ENCODE measurements around the gene P2RY12.
A peak's percentile ranks its signal among the peaks of the same experiment; 100 is the strongest.

Gene P2RY12

GRCh38 chr3:151421938-151422337 is 37.4 kb upstream of the P2RY12 start:
- Histone ChIP-seq H3K79me2 (ENCODE audit: low read length) (no peaks in the 10 kb centered on the region), H3K36me3 (replicated peaks; ENCODE audit: low read depth, low read length) (no peaks in the 10 kb centered on the region), H3K27ac (ENCODE audit: low read length) (no peak overlapping the region), H3K4me3 (ENCODE audit: low read length) (no peak overlapping the region), H2AFZ (ENCODE audit: low read depth, low read length) (no peak overlapping the region), H3K4me1 (ENCODE audit: low read length) (peaks cover 4% of the 10 kb centered on the region), H3K9ac (ENCODE audit: low read length) (no peak overlapping the region), H3K4me2 (ENCODE audit: low read length) (no peak overlapping the region), H3K9me3 (ENCODE audit: insufficient read depth, low read length) (no peaks in the 10 kb centered on the region), H4K20me1 (ENCODE audit: insufficient read depth, low read length) (no peaks in the 10 kb centered on the region), H3K27me3 (ENCODE audit: low read depth, low read length) (no peaks in the 10 kb centered on the region)
- TF ChIP-seq CTCF (IDR thresholded peaks at IDR 0.05; ENCODE audit: low read depth, low read length) (peak; percentile 13; the same call in 1 of the 2 replicates), EZH2phosphoT487 (IDR thresholded peaks at IDR 0.05; ENCODE audit: low read depth) (no peak)

- H2AFZ ChIP-seq (ENCODE audit: low read depth, low read length) = no peak overlapping the region
- TF ChIP-seq EZH2phosphoT487 (IDR thresholded peaks at IDR 0.05; ENCODE audit: low read depth) (no peak), CTCF (IDR thresholded peaks at IDR 0.05; ENCODE audit: low read depth, low read length) (no peak)
- H3K79me2 ChIP-seq (ENCODE audit: low read length) = no peaks in the 10 kb centered on the region
- no peaks in the 10 kb centered on the region for H3K4me1 ChIP-seq (ENCODE audit: low read length)
- no peaks in the 10 kb centered on the region for H3K27me3 ChIP-seq (ENCODE audit: low read depth, low read length)
- no peak overlapping the region for H3K4me2 ChIP-seq (ENCODE audit: low read length)
- H3K27ac ChIP-seq (ENCODE audit: low read length) = no peak overlapping the region
- no peak overlapping the region for H3K9ac ChIP-seq (ENCODE audit: low read length)
- H3K36me3 ChIP-seq (replicated peaks; ENCODE audit: low read depth, low read length) = no peaks in the 10 kb centered on the region
- H3K4me3 ChIP-seq (ENCODE audit: low read length) = no peak overlapping the region
- H4K20me1 ChIP-seq (ENCODE audit: insufficient read depth, low read length) = no peaks in the 10 kb centered on the region
- H3K9me3 ChIP-seq (ENCODE audit: insufficient read depth, low read length) = no peaks in the 10 kb centered on the region
These were observed 35.3 kb upstream of the P2RY12 start for GRCh38 chr3:151419806-151420205.

GRCh38 chr3:151415289-151415688 is 30.7 kb upstream of the P2RY12 start:
- Histone ChIP-seq H3K9me3 (ENCODE audit: insufficient read depth, low read length) (no peaks in the 10 kb centered on the region), H3K79me2 (ENCODE audit: low read length) (no peaks in the 10 kb centered on the region), H2AFZ (ENCODE audit: low read depth, low read length) (no peak overlapping the region), H3K36me3 (replicated peaks; ENCODE audit: low read depth, low read length) (no peaks in the 10 kb centered on the region), H3K9ac (ENCODE audit: low read length) (no peak overlapping the region), H3K27ac (ENCODE audit: low read length) (no peak overlapping the region), H3K4me2 (ENCODE audit: low read length) (no peak overlapping the region), H3K4me3 (ENCODE audit: low read length) (no peak overlapping the region), H3K4me1 (ENCODE audit: low read length) (no peaks in the 10 kb centered on the region), H4K20me1 (ENCODE audit: insufficient read depth, low read length) (no peaks in the 10 kb centered on the region), H3K27me3 (ENCODE audit: low read depth, low read length) (no peaks in the 10 kb centered on the region)
- TF ChIP-seq EZH2phosphoT487 (IDR thresholded peaks at IDR 0.05; ENCODE audit: low read depth) = no peak
- TF ChIP-seq CTCF (IDR thresholded peaks at IDR 0.05; ENCODE audit: low read depth, low read length) = no peak

- H4K20me1 ChIP-seq (ENCODE audit: insufficient read depth, low read length) = no peaks in the 10 kb centered on the region
- no peaks in the 10 kb centered on the region for H3K27me3 ChIP-seq (ENCODE audit: low read depth, low read length)
- no peaks in the 10 kb centered on the region for H3K9me3 ChIP-seq (ENCODE audit: insufficient read depth, low read length)
- no peaks in the 10 kb centered on the region for H3K36me3 ChIP-seq (replicated peaks; ENCODE audit: low read depth, low read length)
- H3K9ac ChIP-seq (ENCODE audit: low read length) = no peak overlapping the region
- TF ChIP-seq EZH2phosphoT487 (IDR thresholded peaks at IDR 0.05; ENCODE audit: low read depth) (no peak), CTCF (IDR thresholded peaks at IDR 0.05; ENCODE audit: low read depth, low read length) (peak; percentile 40)
- H2AFZ ChIP-seq (ENCODE audit: low read depth, low read length) = no peak overlapping the region
- no peaks in the 10 kb centered on the region for H3K79me2 ChIP-seq (ENCODE audit: low read length)
- no peaks in the 10 kb centered on the region for H3K4me1 ChIP-seq (ENCODE audit: low read length)
- H3K4me3 ChIP-seq (ENCODE audit: low read length) = no peak overlapping the region
- no peak overlapping the region for H3K4me2 ChIP-seq (ENCODE audit: low read length)
- no peak overlapping the region for H3K27ac ChIP-seq (ENCODE audit: low read length)
These were observed 28.4 kb upstream of the P2RY12 start for GRCh38 chr3:151412989-151413388.

Measured in OCI-LY3 (cell line).